ENCODE measurements around the gene TTLL3.

The TTLL3 gene

DNA sequence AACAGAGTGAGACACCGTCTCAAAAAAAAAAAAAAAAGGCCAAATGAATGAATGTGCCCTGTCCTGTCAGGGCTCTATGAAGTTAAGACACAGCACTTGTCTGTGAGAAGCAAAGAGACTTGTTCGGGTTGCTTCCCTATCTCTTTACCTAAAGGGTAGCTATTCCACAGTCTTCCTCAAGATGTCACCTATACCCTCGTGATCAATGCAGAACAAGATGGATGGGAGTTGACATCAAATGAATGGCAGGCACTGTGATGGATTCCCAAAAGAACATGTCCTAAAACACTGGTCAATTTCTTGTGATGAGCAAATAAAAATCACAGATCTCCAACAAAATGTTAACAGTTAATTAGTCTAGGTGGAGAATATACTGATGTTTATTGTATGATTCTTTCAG, 27.3 kb upstream of the TTLL3 start:
- Histone ChIP-seq H3K27me3 (ENCODE audit: insufficient read depth, low read depth) (no peaks in the 10 kb centered on the region), H2AFZ (ENCODE audit: low read depth) (no peak overlapping the region), H3K36me3 (ENCODE audit: insufficient read depth) (no peaks in the 10 kb centered on the region), H3K4me1 (ENCODE audit: low read depth, poor library complexity, severe bottlenecking) (peaks cover 20% of the 10 kb centered on the region), H3K79me2 (ENCODE audit: insufficient read depth, low read depth) (no peaks in the 10 kb centered on the region), H3K4me2 (no peak overlapping the region), H4K20me1 (ENCODE audit: insufficient read depth) (no peaks in the 10 kb centered on the region), H3K4me3 (IDR thresholded peaks at IDR 0.05; ENCODE audit: insufficient read depth, low read depth, low read length) (no peak overlapping the region), H3K9ac (no peak overlapping the region), H3K27ac (no peak overlapping the region)
- TF ChIP-seq, protein P1, sequence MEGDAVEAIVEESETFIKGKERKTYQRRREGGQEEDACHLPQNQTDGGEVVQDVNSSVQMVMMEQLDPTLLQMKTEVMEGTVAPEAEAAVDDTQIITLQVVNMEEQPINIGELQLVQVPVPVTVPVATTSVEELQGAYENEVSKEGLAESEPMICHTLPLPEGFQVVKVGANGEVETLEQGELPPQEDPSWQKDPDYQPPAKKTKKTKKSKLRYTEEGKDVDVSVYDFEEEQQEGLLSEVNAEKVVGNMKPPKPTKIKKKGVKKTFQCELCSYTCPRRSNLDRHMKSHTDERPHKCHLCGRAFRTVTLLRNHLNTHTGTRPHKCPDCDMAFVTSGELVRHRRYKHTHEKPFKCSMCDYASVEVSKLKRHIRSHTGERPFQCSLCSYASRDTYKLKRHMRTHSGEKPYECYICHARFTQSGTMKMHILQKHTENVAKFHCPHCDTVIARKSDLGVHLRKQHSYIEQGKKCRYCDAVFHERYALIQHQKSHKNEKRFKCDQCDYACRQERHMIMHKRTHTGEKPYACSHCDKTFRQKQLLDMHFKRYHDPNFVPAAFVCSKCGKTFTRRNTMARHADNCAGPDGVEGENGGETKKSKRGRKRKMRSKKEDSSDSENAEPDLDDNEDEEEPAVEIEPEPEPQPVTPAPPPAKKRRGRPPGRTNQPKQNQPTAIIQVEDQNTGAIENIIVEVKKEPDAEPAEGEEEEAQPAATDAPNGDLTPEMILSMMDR (conservative IDR thresholded peaks at IDR 0.05; ENCODE audit: low read depth, low read length), result no peak

DNA sequence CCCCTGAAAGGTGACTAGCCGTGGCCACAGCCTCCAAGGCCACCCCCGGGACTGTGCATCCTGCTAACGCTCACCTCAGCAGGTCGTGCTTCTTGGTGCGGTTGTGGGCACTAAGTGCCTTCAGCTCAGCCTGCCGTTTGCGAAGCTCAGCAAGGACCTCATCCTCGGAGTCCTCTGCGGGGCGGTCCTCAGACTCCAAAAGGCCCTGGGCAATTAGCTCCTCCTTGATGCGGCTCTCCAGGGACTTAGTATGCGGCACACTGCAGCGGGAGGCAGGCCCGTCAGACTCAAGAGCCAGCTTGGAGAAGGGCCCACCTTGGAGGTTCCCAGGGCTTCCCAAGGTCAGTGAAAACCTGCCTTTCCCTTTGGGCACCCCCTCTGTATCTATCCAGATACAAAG, 26.1 kb upstream of the TTLL3 start:
- Histone ChIP-seq H4K20me1 (ENCODE audit: insufficient read depth) (no peaks in the 10 kb centered on the region), H3K4me1 (ENCODE audit: low read depth, poor library complexity, severe bottlenecking) (peaks cover 20% of the 10 kb centered on the region), H3K27me3 (ENCODE audit: insufficient read depth, low read depth) (no peaks in the 10 kb centered on the region), H3K36me3 (ENCODE audit: insufficient read depth) (no peaks in the 10 kb centered on the region), H3K9ac (no peak overlapping the region), H2AFZ (ENCODE audit: low read depth) (no peak overlapping the region), H3K4me3 (IDR thresholded peaks at IDR 0.05; ENCODE audit: insufficient read depth, low read depth, low read length) (no peak overlapping the region), H3K27ac (no peak overlapping the region), H3K79me2 (ENCODE audit: insufficient read depth, low read depth) (no peaks in the 10 kb centered on the region), H3K4me2 (no peak overlapping the region)
- TF ChIP-seq, protein P1 (conservative IDR thresholded peaks at IDR 0.05; ENCODE audit: low read depth, low read length), result no peak

DNA sequence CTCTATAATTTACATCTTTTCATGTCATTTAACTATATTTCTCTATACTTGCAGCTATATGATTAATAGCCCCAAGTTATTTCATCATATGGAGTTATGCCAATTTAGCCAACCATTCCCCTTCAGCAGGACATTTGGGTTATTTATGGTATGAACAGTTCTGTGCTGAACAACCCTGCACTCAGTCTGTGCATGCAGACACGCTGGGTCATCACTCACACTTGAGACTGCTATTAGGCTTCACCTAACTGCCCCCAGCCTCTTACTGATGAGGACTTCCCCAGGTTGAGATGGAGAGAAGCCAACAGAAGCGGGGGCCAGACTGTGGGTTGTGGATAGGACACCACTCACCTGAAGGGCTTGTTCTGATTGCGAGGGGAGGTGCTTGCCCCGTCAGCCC, 25.1 kb upstream of the TTLL3 start:
- Histone ChIP-seq H2AFZ (ENCODE audit: low read depth) (no peak overlapping the region), H3K4me1 (ENCODE audit: low read depth, poor library complexity, severe bottlenecking) (peaks cover 10% of the 10 kb centered on the region), H3K4me2 (no peak overlapping the region), H4K20me1 (ENCODE audit: insufficient read depth) (no peaks in the 10 kb centered on the region), H3K27me3 (ENCODE audit: insufficient read depth, low read depth) (no peaks in the 10 kb centered on the region), H3K79me2 (ENCODE audit: insufficient read depth, low read depth) (no peaks in the 10 kb centered on the region), H3K27ac (no peak overlapping the region), H3K4me3 (IDR thresholded peaks at IDR 0.05; ENCODE audit: insufficient read depth, low read depth, low read length) (no peak overlapping the region), H3K9ac (no peak overlapping the region), H3K36me3 (ENCODE audit: insufficient read depth) (no peaks in the 10 kb centered on the region)
- TF ChIP-seq, protein P1 (conservative IDR thresholded peaks at IDR 0.05; ENCODE audit: low read depth, low read length), result no peak

DNA sequence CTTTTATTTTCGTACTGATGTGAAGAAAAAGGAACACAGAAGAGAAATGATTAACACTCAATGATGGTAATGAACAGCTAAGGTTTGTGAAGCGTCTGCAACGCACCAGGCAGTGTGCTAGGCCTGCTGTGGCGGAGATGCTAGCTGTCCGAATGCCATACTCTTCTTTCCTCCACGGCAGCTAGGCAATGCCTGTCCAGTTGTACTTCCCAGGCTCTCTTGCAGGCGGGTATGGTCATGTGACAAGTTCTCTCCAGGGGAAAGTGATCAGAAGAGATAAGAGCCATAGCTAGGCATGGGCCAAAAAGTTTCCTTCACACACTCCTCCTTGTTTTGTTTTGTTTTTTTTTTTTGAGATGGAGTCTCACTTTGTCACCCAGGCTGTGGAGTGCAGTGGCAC, 24.5 kb upstream of the TTLL3 start:
- Histone ChIP-seq H3K4me3 (IDR thresholded peaks at IDR 0.05; ENCODE audit: insufficient read depth, low read depth, low read length) (no peak overlapping the region), H3K79me2 (ENCODE audit: insufficient read depth, low read depth) (no peaks in the 10 kb centered on the region), H3K27me3 (ENCODE audit: insufficient read depth, low read depth) (no peaks in the 10 kb centered on the region), H3K4me2 (no peak overlapping the region), H3K27ac (no peak overlapping the region), H4K20me1 (ENCODE audit: insufficient read depth) (no peaks in the 10 kb centered on the region), H3K36me3 (ENCODE audit: insufficient read depth) (no peaks in the 10 kb centered on the region), H3K9ac (no peak overlapping the region), H2AFZ (ENCODE audit: low read depth) (no peak overlapping the region), H3K4me1 (ENCODE audit: low read depth, poor library complexity, severe bottlenecking) (peaks cover 3% of the 10 kb centered on the region)
- TF ChIP-seq, protein P1 (conservative IDR thresholded peaks at IDR 0.05; ENCODE audit: low read depth, low read length), result no peak
